NCI-H146 treated with DMSO at 0.1 percent for 48 hours (cell line): ENCODE results near the gene PTPRK.

Source experiments
- DNase-seq: peaks from one replicate; lab custom pipeline; 2025; ENCODE audit not compliant: unreplicated experiment; lab: John Stamatoyannopoulos, UW

PTPRK gene

DNA sequence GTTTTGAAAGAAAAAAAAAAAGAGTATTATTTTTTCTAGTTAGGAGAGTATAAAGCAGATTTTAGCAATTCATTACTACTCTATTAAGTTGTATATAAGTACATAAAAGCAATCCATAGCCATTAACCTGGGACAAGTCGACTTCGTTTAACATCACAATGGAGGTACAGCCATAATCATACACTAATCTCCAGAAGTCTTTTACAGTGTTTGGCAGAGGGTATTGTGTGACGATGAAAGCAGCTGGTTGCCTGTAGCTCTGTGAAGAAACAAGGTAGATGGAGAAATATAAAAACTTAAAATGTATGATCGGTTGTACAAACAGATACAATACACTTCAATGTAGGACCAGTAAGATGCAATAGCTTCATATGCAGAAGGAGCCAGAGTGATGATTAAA, 543.6 kb downstream of the PTPRK start:
- DNase-seq, result no peak

GRCh38 chr6:127976111-127976510, 544.3 kb downstream of the PTPRK start:
- no peak for DNase-seq

GRCh38 chr6:127972815-127973214, 547.6 kb downstream of the PTPRK start:
- DNase-seq, result no peak

DNA sequence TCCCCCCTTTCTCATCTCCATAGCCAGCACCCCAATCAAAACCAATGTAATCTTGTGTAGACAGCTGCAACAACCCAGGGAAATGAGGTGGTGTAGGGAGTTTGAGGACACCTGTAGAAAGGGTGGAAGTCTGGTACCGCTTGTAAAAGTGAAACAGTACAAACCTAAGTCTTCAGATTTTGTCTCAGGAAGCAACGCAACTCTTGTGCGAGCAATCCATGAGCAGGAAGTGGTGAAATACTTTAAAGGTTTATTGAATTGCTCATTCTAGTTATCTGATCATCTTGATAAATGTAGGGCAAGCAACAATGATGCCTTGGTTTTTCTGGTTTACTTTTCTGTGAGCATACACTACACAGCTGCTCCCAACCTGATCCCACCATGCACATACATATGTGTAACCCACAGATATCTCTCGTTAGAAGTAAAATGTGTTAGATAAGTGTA, 548.4 kb downstream of the PTPRK start:
- DNase-seq, result no peak

GRCh38 chr6:127971386-127971785, 549.0 kb downstream of the PTPRK start:
- DNase-seq, result no peak

- DNase-seq, result no peak
Observed at GRCh38 chr6:127969701-127970100, 550.7 kb downstream of the PTPRK start.

DNA sequence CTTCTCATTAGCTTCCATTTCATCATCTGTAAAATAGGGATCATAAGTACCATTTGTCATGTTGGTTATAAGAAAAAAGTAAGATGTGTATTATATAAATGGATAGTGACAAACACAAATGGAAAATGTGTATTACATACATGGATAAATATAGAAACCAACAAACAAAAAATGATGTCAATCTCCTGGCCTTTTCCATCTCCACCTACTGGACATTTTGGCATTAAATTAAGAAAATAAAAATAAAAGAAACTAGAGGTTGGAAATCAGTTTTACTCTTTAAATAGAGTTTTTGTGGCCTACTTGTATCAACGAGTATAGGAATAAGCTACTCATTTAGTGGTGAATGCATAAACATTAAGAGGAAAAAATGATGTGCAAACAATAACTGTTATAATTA, 552.0 kb downstream of the PTPRK start:
- no peak for DNase-seq

DNA sequence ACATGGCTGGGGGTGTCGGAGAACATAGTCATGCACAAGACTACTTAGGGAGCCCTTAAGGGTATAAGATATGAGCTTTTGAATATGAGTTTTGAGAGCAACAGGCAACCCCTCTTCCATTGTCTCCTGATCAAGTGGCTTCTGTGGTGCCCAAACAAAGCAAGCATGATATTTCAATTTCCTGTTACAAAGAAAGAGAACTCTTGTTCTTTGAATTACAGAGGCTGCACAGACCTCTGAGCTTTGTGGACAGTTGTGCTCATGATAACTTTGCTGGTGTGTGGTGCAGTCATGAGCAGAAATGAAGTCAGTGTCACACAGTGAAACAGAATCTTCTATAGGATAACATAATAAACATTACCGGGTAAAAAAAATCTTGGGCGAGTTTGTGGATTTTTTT, 552.7 kb downstream of the PTPRK start:
- no peak for DNase-seq

DNA sequence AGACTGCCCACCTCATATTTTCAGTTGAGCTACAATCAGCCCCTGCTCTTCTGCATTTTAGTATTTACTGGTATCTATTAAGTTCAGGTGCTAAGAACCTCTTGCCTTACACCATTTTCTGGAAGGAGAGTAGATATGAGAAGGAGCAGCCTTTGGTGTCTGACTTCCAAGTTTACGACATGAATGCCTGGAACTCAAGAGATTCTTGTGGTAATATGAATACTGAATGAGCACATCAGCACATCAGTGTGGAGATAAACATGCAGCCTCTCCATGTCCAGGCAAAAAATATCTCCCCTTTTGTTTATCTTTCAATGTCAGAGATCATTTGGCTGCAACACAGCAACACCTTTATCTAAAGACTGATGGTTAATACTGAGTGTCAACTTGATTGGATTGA, 553.8 kb downstream of the PTPRK start:
- no peak for DNase-seq

DNA sequence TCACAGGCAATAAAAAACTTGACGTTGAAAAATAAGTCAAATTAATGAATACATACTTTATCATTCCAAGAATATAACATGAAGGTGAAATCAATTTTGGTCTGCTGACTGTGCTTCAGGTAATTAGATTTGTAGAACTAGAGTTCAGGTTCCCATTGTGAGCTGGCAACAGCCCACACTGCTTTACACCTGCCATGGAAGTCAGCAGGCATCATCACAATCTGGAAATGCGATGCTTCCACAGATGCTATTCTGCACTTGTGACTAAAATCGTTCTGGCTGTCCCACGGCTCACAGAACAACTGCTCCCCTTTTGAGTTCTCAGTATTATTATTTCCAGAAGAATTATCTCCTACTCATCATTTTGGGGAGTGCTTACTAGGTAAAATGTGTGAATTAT, 556.9 kb downstream of the PTPRK start:
- DNase-seq, result no peak

- DNase-seq, result no peak
Observed at GRCh38 chr6:127959869-127960268, 560.5 kb downstream of the PTPRK start.

GRCh38 chr6:127956956-127957355, 563.4 kb downstream of the PTPRK start:
- no peak for DNase-seq

GRCh38 chr6:127956260-127956888, 564.0 kb downstream of the PTPRK start:
- no peak for DNase-seq

GRCh38 chr6:127954082-127954481, 566.3 kb downstream of the PTPRK start:
- DNase-seq, result no peak

DNA sequence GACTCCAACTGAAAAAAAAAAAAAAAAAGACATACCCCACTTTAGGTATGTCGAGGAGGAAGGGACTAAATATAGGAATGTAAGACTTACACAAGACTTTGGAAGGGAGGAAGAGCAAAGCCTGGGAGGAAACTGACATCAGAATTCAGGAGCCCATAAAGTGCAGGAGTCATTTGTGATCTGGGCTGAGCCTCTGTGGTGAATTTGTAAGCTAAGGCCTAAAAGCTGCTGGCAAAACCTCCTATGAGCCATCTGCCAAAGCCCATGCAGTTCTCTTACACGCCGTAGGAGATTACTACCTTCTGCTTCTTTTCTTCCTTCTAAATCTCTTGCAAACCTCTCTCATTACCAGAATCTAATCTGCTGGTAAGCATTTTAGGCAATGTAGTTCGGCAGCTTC, 567.6 kb downstream of the PTPRK start:
- no peak for DNase-seq

DNA sequence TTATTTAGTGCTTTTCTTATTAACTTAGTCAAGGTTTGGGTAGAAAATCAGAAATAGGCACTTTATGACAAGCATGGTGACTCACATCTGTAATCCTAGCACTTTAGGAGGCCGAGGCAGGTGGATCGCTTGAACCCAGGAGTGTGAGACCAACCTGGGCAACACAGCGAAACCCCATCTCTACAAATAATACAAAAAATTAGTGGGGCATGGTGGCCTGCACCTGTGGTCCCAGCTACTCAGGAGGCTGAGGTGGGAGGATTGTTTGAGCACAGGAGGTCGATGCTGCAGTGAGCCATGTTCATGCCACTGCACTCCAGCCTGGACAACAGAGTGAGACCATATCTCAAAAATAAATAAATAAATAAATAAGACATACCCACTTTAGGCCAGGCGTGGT, 568.2 kb downstream of the PTPRK start:
- DNase-seq, result no peak

DNA sequence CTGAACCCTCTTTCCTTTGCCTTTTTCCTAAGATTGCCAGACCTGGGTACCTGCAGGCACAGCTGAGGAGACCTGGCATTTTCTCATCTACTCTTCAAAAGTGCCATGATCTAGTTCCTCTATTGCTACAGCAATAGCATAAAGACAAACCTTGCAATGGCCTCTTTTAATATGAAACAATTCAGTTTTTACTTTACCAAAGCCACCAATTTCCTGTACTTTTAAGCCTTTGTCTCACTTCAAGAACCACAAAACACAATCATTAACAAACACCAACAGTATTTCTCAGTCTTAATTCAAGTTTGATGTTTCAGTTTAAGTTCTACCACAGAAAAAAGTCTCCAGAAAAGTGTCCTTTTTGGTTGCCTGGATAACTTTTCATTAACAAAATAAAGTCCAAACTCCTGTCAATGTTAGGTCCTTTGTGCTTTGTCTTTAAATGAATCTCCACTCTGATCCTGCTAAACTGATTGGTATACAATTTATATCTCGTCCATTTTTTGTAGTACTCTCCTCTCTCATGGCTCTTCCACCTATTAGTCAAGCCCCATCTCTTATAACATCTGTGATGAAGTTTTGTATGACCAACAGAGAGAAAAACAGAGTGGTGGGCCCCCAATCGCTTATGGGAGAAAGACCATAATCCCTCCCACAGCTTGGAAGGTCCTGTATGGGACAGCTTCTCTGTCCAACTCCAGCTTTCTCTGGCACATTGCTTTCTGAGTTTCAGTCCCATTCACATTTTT, 569.1 kb downstream of the PTPRK start:
- DNase-seq, result no peak

- no peak for DNase-seq
Observed at GRCh38 chr6:127950566-127951145, 569.7 kb downstream of the PTPRK start.

DNA sequence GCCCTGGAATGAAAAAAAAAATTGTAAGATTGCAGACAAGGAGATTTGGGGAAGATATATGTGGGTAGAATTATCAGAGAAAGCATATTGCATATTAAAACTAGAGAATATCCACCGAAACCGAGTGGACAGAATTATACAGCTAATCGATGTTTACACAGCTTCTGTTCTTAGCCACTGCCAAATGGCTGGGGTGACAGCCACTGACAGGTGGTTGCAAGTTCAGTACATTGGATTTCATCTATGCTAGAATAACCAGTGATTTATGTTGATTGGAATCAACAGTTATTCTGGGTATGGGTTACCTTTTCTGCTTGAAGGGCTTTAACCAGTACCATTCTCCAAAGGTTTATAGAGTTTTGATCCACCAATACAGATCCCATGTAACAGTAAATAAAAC, 571.1 kb downstream of the PTPRK start:
- DNase-seq, result no peak

GRCh38 chr6:127946388-127946787, 574.0 kb downstream of the PTPRK start:
- no peak for DNase-seq

DNA sequence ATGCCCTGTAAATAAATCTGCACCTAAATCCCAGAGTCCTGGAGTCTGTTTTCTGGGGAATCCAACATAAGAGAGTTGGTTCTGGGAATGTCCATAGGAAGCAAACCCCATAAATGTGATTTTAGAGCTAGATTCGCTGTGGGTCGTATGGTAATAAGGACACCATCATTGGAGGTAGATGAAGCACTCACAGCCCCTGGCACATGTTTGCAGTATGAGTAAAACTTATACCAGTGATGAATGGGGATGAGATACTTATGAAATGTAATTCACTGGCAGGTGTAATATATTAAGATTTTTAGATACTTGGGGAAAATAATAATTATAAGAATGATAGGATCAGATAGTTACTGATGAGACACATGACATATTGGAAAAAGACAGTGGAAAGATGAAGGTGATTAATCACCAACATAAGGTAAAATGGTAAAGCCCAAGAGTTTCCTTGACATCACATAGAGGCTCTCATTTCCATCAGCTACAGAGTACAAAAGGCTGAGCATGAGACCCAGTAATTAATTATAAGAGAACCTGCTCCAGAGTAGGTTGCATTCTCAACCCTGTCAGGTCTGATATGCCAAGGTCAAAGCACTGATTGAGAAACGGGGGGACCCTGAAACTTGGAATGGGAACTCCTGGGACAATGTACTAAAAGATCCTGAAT, 574.8 kb downstream of the PTPRK start:
- DNase-seq, result no peak

- DNase-seq, result no peak
Observed at GRCh38 chr6:127941228-127941627, 579.2 kb downstream of the PTPRK start.
